NCI-H2196 (cell line): Measurements from ENCODE around the gene NDUFB10.
"Not testable (repeated sequence)": the region's sequence is repeated elsewhere in the genome, so short reads cannot be mapped to it uniquely, and the experiment has no call there.

Experiments used
- DNase-seq: peaks from one replicate; lab custom pipeline; 2025; ENCODE audit not compliant: unreplicated experiment; lab: John Stamatoyannopoulos, UW

NDUFB10 gene

GRCh38 chr16:1923299-1924034, 35.9 kb upstream of the NDUFB10 start:
- no peak for DNase-seq

- no peak for DNase-seq
Measured at GRCh38 chr16:1924095-1924494, 35.2 kb upstream of the NDUFB10 start.

- DNase-seq: no peak
Measured at GRCh38 chr16:1926271-1926670, 33.1 kb upstream of the NDUFB10 start.

- DNase-seq: peak; percentile 53
Measured at GRCh38 chr16:1929105-1929504, 30.2 kb upstream of the NDUFB10 start.

- peak; percentile 91 for DNase-seq
Measured at GRCh38 chr16:1929578-1930337, 29.6 kb upstream of the NDUFB10 start.

GRCh38 chr16:1930338-1930720, 29.0 kb upstream of the NDUFB10 start:
- DNase-seq: no peak

GRCh38 chr16:1932050-1933028, 27.0 kb upstream of the NDUFB10 start:
- DNase-seq: peak; percentile 52

- no peak for DNase-seq
Measured at GRCh38 chr16:1933097-1933661, 26.2 kb upstream of the NDUFB10 start.

GRCh38 chr16:1936945-1937479, 22.3 kb upstream of the NDUFB10 start:
- no peak for DNase-seq

- no peak for DNase-seq
Measured at GRCh38 chr16:1938316-1938715, 21.0 kb upstream of the NDUFB10 start.

- no peak for DNase-seq
Measured at GRCh38 chr16:1938910-1939309, 20.4 kb upstream of the NDUFB10 start.

GRCh38 chr16:1939833-1940232, 19.5 kb upstream of the NDUFB10 start:
- DNase-seq: not testable (repeated sequence)

- no peak for DNase-seq
Measured at GRCh38 chr16:1940273-1941161, 18.8 kb upstream of the NDUFB10 start.

GRCh38 chr16:1941162-1942046, 17.9 kb upstream of the NDUFB10 start:
- DNase-seq: no peak

GRCh38 chr16:1942047-1942809, 17.1 kb upstream of the NDUFB10 start:
- no peak for DNase-seq

- peak; percentile 100 for DNase-seq
Measured at GRCh38 chr16:1942810-1943726, 16.3 kb upstream of the NDUFB10 start, which contains the start of gene MSRB1. TSS of gene MSRB1 (minus strand) at chr16:1943199. CDS start at chr16:1943156, 43 bp downstream.
